GM21515 (cell line): ENCODE measurements around the gene FAM187B.
"Not testable (repeated sequence)": the region's sequence is repeated elsewhere in the genome, so short reads cannot be mapped to it uniquely, and the experiment has no call there.

Experiments
- ATAC-seq: cut with Tn5 transposase; IDR thresholded peaks from one replicate; pipeline ENCODE4 v1.9.1; 2021; ENCODE audit not compliant: unreplicated experiment

Gene FAM187B

DNA sequence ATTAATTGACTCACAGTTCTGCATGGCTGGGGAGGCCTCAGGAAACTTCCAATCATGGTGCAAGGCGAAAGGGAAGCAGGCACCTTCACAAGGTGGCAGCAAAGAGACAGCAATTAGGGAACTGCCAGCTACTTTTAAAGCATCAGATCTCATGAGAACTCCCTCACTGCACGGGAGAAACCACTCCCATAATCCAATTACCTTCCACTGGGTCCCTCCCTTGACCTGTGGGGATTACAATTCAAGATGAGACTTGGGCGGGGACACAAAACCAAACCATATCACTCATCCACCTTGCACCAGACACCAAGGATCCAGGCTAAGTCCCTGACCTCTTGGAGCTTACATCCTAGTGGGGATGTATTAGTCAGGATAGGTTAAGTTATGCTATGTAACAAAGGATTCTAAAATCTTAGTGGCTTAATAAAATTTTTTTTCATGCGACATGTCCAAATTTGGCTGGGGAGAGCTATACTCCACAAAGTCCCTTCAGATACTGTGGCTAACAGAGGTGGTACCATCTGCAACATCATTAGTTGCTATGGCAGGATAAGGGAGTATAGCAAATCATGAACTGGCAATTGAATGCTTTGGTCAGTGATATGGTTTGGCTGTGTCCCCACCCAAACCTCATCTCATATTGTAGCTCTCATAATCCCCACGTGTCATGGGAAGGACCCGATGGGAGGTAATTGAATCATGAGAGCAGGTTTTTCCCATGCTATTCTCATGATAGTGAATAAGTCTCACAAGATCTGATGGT is 8.3 kb upstream of the FAM187B start:
- ATAC-seq: no peak

GRCh38 chr19:35232912-35233311 is 4.4 kb upstream of the FAM187B start:
- ATAC-seq: no peak

GRCh38 chr19:35231956-35232645 is 3.6 kb upstream of the FAM187B start:
- ATAC-seq: no peak

GRCh38 chr19:35229601-35230000 is 1.1 kb upstream of the FAM187B start:
- no peak for ATAC-seq

DNA sequence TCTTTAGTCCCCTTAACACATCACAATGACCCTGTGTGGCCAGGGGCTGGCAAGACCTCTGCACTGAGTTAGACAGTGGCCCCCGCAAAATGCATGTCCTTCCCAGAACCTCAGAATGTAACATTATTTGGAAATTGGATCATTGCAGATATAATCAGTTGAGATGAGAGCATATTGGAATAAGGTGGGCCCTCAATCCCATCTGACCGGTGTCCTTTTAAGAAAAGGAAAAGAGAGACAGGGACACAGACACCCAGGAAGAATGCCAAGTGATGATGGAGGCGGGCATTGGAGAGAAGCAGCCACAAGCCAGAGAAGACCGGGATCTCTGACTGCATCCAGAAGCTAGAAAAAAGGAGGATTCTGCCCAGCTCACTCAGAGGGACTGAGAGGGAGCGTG is 1.8 kb downstream of the FAM187B start:
- no peak for ATAC-seq

- no peak for ATAC-seq
Observed at GRCh38 chr19:35225951-35226350, 2.6 kb downstream of the FAM187B start.

GRCh38 chr19:35224681-35225571 is 3.6 kb downstream of the FAM187B start:
- ATAC-seq: no peak

- ATAC-seq: no peak
Observed at GRCh38 chr19:35223862-35224505, 4.6 kb downstream of the FAM187B start.

GRCh38 chr19:35223084-35223790 is 5.3 kb downstream of the FAM187B start:
- no peak for ATAC-seq

GRCh38 chr19:35222373-35223015 is 6.0 kb downstream of the FAM187B start:
- no peak for ATAC-seq

- not testable (repeated sequence) for ATAC-seq
Observed at GRCh38 chr19:35220973-35221590, 7.5 kb downstream of the FAM187B start.

DNA sequence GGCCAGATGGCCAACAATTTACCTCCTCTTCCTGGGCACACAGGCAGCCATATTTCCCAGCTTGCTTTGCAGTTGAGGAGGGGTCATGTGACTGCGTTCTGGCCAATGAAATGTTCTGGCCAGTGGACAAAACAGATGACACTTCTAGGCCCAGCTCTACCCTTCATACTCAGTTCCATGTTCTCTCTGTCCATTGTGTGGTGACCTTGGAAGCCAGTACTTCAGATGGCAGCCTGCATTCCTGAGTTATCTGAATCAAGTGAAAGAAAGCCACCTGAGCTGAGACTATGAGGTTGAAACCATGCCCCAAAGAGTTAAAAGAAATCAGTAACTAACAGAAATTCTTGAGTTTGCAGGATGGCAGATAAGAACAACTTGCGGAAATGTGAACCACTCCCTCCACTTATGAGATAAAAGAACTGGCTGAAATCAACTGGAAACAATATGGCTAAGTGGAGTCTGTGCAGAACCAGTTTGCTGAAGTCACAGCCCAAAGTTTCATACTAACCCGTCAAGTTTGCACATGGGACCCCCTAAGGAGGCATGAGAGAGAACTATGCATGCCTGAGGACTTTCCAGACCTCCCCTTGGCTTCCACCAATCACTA is 8.1 kb downstream of the FAM187B start:
- ATAC-seq: no peak

DNA sequence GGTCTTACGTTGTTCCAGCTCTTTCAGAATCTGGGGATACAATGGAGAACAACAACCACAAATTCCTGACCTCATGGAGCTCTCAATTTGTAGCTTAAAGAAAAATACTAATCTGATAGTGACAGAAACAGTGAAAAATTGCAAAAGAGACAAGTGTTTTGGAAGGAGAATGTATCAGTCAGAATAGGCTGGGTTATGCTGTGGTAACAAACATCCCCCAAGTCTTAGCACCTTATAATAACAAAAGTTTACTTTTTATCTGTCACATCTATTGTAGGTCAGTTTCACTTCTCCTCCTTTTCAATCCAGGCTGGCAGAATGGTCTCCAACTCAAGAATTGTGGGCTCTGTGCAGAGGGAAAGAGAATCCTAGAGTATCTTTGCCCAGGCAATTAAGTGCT is 9.5 kb downstream of the FAM187B start:
- ATAC-seq: no peak

GRCh38 chr19:35217649-35217990 is 10.9 kb downstream of the FAM187B start:
- ATAC-seq: no peak

DNA sequence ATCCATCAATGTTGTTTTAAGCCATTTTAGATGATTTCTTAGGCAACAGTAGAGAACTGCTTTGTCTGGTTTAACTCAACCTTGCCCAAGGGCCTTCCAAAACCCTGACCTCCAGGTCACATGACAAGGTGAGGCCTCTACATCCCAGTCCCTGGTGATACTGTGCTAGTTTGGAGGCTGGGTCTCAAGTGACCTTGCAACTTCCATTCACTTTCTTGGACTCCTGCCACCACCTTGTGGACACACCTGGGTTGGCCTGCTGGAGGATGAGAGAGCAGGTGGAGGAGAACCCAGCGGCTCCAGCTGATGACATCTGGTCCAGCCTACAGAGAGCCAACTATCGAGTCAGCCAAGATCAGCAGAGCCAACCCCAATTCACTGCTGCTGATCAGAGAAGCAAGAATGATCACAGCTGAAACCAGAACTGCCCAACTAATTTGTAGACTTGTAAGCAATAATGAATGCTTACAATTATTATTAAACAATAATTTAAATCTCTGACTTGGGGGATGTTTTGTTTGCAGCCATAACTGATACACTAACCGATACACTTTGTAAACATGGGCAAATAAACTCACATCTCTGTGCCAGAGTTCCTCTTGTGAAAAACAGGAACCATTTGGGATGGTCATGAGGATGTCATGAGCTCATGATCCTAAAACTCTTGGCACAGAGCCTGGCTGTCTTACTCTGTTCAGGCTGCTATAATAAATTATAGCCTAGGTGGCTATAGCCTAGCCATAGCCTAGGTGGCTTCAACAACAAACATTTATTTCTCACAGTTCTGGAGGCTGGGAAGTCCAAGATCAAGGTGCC is 11.5 kb downstream of the FAM187B start:
- ATAC-seq: no peak

DNA sequence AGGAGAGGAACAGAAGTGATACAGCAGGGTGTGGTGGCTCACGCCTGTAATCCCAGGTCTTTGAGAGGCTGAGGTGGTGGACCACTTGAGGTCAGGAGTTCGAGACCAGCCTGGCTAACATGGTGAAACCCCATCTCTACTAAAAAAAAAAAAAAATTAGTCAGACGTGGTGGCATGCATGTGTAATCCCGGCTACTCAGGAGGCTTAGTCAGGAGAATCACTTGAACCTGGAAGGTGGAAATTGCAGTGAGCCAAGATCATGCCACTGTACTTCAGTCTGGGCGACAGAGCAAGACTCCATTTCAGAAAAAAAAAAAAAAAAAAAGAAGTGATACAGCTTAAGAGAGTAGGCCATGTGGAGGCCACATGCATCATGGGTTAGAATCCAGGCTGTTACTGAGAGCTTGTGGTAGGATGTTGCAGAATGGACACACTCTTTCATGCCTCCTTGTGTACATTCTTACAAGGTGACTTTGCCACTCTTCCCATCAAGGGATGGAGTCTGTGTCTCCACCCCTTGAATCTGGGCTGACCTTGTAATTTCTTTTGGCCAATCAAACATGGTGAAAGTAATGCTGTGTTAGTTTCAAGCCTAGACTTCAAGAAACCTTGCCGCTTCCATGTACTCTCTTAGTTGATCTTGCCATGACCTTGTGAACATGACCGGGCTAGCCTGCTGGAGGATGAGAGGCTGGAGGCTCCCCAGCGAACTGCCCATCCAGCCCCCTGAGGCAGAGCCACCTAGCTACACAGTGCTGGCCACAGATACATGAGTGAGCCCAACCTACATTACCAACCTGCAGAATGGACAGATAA is 12.3 kb downstream of the FAM187B start:
- ATAC-seq: no peak

DNA sequence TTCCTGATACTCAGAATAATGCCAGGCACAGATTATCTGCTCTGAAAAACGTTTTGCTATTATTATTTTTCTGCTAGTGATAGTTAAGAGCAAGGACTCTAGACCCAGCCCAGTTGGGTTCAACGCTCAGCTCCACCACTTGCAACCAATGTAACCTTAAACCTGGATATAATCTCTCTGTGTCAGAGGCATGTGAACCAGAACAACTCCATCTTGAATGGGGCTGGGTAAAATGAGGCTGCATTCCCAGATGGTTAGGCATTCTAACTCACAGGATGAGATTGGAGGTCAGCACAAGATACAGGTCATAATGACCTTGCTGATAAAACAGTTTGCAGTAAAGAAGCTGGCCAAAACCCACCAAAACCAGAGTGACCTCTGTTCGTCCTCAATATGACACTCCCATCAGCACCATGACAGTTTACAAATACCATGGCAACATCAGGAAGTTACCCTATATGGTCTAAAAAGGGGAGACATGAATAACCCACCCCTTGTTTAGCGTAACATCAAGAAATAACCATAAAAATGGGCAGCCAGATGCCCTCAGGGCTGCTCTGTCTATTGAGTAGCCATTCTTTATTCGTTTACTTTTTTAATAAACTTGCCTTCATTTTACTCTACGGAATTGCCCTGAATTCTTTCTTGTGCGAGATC is 13.6 kb downstream of the FAM187B start:
- no peak for ATAC-seq
